ENCODE results near the gene PKN2.

DNA sequence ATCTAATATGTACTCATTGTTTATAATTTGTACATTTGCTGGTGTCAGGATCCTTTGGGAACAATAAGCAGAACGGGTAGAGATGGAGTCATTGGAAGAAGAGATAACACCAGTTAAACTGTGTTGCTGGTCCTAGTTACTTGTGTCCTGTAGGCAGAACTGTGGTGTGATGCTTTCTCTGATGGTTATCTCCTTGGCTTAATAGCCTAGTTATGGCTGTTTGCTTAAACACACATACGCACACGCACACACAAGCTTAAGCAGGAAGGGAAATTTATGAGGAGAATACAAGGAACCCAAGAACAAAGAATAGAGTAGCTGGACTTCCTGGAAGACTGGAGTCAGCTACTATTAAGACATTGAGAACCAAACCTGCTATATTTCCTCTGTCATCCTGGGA lies 5.7 kb upstream of the PKN2 start:
- TF ChIP-seq POLR2AphosphoS5 (IDR thresholded peaks at IDR 0.05; ENCODE audit: low read depth, low read length) = no peak
- TF ChIP-seq, protein P1, sequence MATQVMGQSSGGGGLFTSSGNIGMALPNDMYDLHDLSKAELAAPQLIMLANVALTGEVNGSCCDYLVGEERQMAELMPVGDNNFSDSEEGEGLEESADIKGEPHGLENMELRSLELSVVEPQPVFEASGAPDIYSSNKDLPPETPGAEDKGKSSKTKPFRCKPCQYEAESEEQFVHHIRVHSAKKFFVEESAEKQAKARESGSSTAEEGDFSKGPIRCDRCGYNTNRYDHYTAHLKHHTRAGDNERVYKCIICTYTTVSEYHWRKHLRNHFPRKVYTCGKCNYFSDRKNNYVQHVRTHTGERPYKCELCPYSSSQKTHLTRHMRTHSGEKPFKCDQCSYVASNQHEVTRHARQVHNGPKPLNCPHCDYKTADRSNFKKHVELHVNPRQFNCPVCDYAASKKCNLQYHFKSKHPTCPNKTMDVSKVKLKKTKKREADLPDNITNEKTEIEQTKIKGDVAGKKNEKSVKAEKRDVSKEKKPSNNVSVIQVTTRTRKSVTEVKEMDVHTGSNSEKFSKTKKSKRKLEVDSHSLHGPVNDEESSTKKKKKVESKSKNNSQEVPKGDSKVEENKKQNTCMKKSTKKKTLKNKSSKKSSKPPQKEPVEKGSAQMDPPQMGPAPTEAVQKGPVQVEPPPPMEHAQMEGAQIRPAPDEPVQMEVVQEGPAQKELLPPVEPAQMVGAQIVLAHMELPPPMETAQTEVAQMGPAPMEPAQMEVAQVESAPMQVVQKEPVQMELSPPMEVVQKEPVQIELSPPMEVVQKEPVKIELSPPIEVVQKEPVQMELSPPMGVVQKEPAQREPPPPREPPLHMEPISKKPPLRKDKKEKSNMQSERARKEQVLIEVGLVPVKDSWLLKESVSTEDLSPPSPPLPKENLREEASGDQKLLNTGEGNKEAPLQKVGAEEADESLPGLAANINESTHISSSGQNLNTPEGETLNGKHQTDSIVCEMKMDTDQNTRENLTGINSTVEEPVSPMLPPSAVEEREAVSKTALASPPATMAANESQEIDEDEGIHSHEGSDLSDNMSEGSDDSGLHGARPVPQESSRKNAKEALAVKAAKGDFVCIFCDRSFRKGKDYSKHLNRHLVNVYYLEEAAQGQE (IDR thresholded peaks at IDR 0.05; ENCODE audit: insufficient read depth in 1 of 2, low read depth in 2 of 2, low read length in 1 of 2) = no peak
- TF ChIP-seq SIN3A (IDR thresholded peaks at IDR 0.05; ENCODE audit: borderline replicate concordance, insufficient read depth, low read depth, low read length) = no peak
